HEK293T (cell line): ENCODE data around the gene NDOR1.

Source experiments
- ARNT ChIP-seq: fragments of 450-650 bp; IDR thresholded peaks from 2 replicates; pipeline ENCODE4 v1.6.1; 2017; ENCODE audit warnings: mild to moderate bottlenecking
- BHLHE40 ChIP-seq: fragments of 450-650 bp; IDR thresholded peaks from 2 replicates; pipeline ENCODE4 v1.6.1; 2016; ENCODE audit warnings: mild to moderate bottlenecking, moderate library complexity, borderline replicate concordance
- CTBP1 ChIP-seq: fragments of 450-650 bp; IDR thresholded peaks from 2 replicates; pipeline ENCODE4 v1.6.1; 2016; ENCODE audit warnings: borderline replicate concordance
- FOXA1 ChIP-seq: fragments of 450-650 bp; IDR thresholded peaks from 2 replicates; pipeline ENCODE4 v1.6.1; 2016; ENCODE audit warnings: mild to moderate bottlenecking
- FOXM1 ChIP-seq: fragments of 450-650 bp; IDR thresholded peaks from 2 replicates; pipeline ENCODE4 v1.6.1; 2017; ENCODE audit warnings: mild to moderate bottlenecking, borderline replicate concordance
- HDGF ChIP-seq: fragments of 450-650 bp; IDR thresholded peaks from 2 replicates; pipeline ENCODE4 v1.6.1; 2017; ENCODE audit warnings: antibody characterized with exemption, borderline replicate concordance
- L3MBTL2 ChIP-seq: fragments of 450-650 bp; conservative IDR thresholded peaks from 2 replicates; pipeline ENCODE4 v1.6.1; 2016; ENCODE audit warnings: mild to moderate bottlenecking
- NFRKB ChIP-seq: fragments of 450-650 bp; IDR thresholded peaks from 2 replicates; pipeline ENCODE4 v1.6.1; 2016; ENCODE audit warnings: mild to moderate bottlenecking, moderate library complexity
- SP1 ChIP-seq: fragments of 450-650 bp; IDR thresholded peaks from 2 replicates; pipeline ENCODE4 v1.6.1; 2017
- TARDBP ChIP-seq: fragments of 450-650 bp; IDR thresholded peaks from 2 replicates; pipeline ENCODE4 v1.6.1; 2016
- ZNF384 ChIP-seq: fragments of 450-650 bp; IDR thresholded peaks from 2 replicates; pipeline ENCODE4 v1.6.1; 2016
- TF ChIP-seq, protein P1 (sequence below): fragments of 450-650 bp; IDR thresholded peaks from 2 replicates; pipeline ENCODE4 v1.6.1; 2016

GRCh38 chr9:137235424-137236237 lies 30.1 kb downstream of the NDOR1 start:
- TF ChIP-seq FOXA1 (no peak), SP1 (no peak), ZNF384 (no peak), TARDBP (no peak), HDGF (no peak), BHLHE40 (no peak), NFRKB (no peak), ARNT (no peak), FOXM1 (no peak), CTBP1 (no peak), L3MBTL2 (no peak)
- TF ChIP-seq, protein P1, sequence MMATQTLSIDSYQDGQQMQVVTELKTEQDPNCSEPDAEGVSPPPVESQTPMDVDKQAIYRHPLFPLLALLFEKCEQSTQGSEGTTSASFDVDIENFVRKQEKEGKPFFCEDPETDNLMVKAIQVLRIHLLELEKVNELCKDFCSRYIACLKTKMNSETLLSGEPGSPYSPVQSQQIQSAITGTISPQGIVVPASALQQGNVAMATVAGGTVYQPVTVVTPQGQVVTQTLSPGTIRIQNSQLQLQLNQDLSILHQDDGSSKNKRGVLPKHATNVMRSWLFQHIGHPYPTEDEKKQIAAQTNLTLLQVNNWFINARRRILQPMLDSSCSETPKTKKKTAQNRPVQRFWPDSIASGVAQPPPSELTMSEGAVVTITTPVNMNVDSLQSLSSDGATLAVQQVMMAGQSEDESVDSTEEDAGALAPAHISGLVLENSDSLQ = no peak
